AG04449 (cell line): ENCODE data around the gene DDR2.
"Not testable (repeated sequence)": the region's sequence is repeated elsewhere in the genome, so short reads cannot be mapped to it uniquely, and the experiment has no call there.

Experiments
- CTCF ChIA-PET: fragments of 350-600 bp; formaldehyde crosslinking; extraction: SDS; loops from one replicate; lab custom pipeline; 2021; ENCODE audit warnings: antibody characterized with exemption; lab: Yijun Ruan, JAX
- POLR2A ChIA-PET: fragments of 400-600, 350-600 bp; formaldehyde crosslinking; extraction: SDS; loops from one replicate; lab custom pipeline; 2020; ENCODE audit warnings: antibody characterized with exemption, inconsistent platforms; lab: Yijun Ruan, JAX
- DNase-seq: peaks from one replicate; pipeline ENCODE4 v3.0.0-alpha.2; 2010; ENCODE audit warnings: low read depth, low spot score
- H3K4me3 ChIP-seq: 2 replicates; pipeline ENCODE4 v1.5.1; 2011; ENCODE audit warnings: low read depth, mild to moderate bottlenecking, control low read depth, low read length
- CTCF ChIP-seq: IDR thresholded peaks from one replicate; pipeline ENCODE4 v1.5.1; 2011; ENCODE audit warnings: mild to moderate bottlenecking, moderate library complexity, low read length, control low read depth, inconsistent platforms; ENCODE audit not compliant: insufficient read depth; ENCODE audit errors: missing control alignments

DDR2 gene

GRCh38 chr1:162722036-162722435, 89.8 kb downstream of the DDR2 start:
- ChIA-PET CTCF (interaction anchor here (0.9 to 1.0 kb wide), 2 partner anchors 96 to 109 kb away, joined by 3 read pairs; no protein-coding TSS in a partner anchor), POLR2A (no interaction called here)
- no peak for TF ChIP-seq CTCF
- no peak for DNase-seq
- no peak overlapping the region for H3K4me3 ChIP-seq

DNA sequence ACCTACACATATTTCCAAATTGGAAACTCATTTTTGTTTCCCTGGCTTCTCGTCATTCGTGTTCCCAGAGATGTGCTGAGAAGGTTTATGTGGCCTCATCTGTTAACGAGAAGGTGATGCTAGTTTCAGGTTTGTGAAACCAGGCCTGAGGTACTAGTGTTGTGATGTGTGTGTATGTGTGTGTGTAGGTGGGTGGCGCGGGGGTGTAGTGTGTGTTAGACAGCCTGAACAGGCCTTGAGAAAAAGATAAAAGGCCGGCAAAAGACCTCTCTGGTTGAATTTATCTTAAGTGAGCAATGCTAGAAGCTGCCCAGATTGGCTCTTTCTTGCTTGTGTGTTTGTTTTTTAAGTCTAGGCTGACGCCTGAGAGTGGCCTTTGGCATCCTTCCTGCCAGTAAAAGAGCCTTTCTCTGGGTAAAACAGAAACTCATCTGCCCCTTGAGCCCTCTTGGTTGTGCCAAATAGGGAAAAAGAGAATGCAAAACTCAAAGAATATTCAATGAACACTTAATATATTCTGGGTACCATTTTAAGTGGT, 92.4 kb downstream of the DDR2 start:
- DNase-seq: no peak
- TF ChIP-seq CTCF: no peak
- ChIA-PET POLR2A (no interaction called here), CTCF (interaction anchor here (1.1 kb wide), 1 partner anchor 9 kb away, joined by 3 read pairs; no protein-coding TSS in a partner anchor)
- H3K4me3 ChIP-seq: no peak overlapping the region

DNA sequence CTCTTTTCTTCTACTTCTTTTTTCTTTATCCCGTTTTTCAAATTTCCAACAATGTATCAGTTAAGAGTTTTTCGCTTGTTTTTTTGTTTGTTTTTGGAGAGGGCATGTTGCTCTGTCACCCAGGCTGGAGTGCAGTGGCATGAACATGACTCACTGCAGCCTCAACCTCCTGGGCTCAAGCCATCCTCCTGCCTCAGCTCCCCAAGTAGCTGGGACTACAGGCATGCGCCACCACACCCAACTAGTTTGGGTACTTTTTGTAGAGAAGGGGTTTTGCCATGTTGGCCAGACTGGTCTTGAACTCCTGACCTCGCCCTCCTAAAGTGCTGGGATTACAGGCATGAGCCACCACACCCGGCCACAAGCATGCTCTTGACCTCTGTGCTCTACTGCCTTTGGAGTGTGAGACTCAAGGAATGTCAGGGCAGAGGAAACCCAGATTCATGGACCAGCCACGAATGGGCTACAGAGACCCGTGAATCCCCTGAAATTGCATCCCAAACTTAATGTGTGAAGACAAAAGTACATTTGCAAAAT, 93.1 kb downstream of the DDR2 start:
- TF ChIP-seq CTCF: no peak
- no peak overlapping the region for H3K4me3 ChIP-seq
- ChIA-PET CTCF (interaction anchor here (1.1 kb wide), 1 partner anchor 9 kb away, joined by 3 read pairs; no protein-coding TSS in a partner anchor), POLR2A (no interaction called here)
- DNase-seq: no peak

- no peak for DNase-seq
- TF ChIP-seq CTCF: no peak
- H3K4me3 ChIP-seq: no peak overlapping the region
- ChIA-PET CTCF (no interaction called here), POLR2A (no interaction called here)
Measured at GRCh38 chr1:162726555-162726954, 94.3 kb downstream of the DDR2 start.

DNA sequence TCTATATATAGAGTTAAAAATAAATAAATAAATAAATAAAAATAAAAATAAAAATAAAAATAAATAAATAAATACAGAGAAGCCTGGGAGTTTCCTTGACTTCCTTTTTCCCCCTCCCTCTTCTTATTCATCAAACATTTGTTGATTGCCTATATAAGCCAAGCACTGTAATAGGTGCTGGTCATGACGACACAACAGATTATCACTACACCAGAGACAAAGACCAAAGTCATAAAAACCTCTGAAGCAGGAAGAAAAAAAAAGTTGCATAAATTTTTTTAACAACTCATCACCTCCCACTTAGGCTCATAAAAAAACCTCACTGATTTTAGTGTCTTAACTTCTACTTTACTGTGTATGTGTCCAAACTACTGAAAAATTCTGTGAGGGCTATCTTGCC, 95.2 kb downstream of the DDR2 start:
- DNase-seq, CTCF ChIA-PET, H3K4me3 ChIP-seq, POLR2A ChIA-PET: not testable (repeated sequence)

- no peak overlapping the region for H3K4me3 ChIP-seq
- POLR2A ChIA-PET: no interaction called here
- no peak for DNase-seq
- no peak for TF ChIP-seq CTCF
- CTCF ChIA-PET: no interaction called here
Measured at GRCh38 chr1:162728573-162728972, 96.3 kb downstream of the DDR2 start.

- CTCF ChIA-PET, POLR2A ChIA-PET, DNase-seq, H3K4me3 ChIP-seq: not testable (repeated sequence)
Measured at GRCh38 chr1:162729195-162729774, 97.0 kb downstream of the DDR2 start.
